HEK293 (cell line): ENCODE results near the gene KRT13.

Experiments
- CTCF ChIA-PET: fragments of 350-600 bp; formaldehyde crosslinking; extraction: SDS; loops from one replicate; lab custom pipeline; 2021; ENCODE audit warnings: antibody characterized with exemption; lab: Yijun Ruan, JAX
- POLR2A ChIA-PET: fragments of 300-600 bp; formaldehyde crosslinking; extraction: SDS; loops from one replicate; lab custom pipeline; 2020; ENCODE audit warnings: antibody characterized with exemption, inconsistent platforms; lab: Yijun Ruan, JAX
- H3K27ac ChIP-seq: fragments of 200-500 bp; sonication (Bioruptor generic); 2 replicates; pipeline ENCODE4 v1.5.1; 2014; ENCODE audit warnings: low read depth, low read length, control low read depth, inconsistent platforms; ENCODE audit errors: extremely low read depth
- H3K36me3 ChIP-seq, 2 experiments: fragments of 200-500 bp in 1 of 2; sonication (Bioruptor generic) in 1 of 2; 1 replicate in 1 of 2; 2 replicates in 1 of 2; pipeline ENCODE4 v1.5.1; 2014 to 2017; ENCODE audit warnings: inconsistent platforms in 2 of 2, low read length in 2 of 2; ENCODE audit not compliant: control insufficient read depth in 2 of 2, insufficient read depth in 1 of 2
- H3K4me1 ChIP-seq: fragments of 200-500 bp; sonication (Bioruptor generic); 2 replicates; pipeline ENCODE4 v1.5.1; 2014; ENCODE audit warnings: mild to moderate bottlenecking, low read length, inconsistent platforms; ENCODE audit not compliant: control insufficient read depth, insufficient read depth
- H3K4me3 ChIP-seq: 2 replicates; pipeline ENCODE4 v1.5.1; 2011; ENCODE audit warnings: low read depth, mild to moderate bottlenecking, control low read depth, low read length, moderate library complexity
- H3K9me3 ChIP-seq: fragments of 200-500 bp; sonication (Bioruptor generic); 2 replicates; pipeline ENCODE4 v1.5.1; 2014; ENCODE audit warnings: low read depth, low read length, inconsistent platforms; ENCODE audit not compliant: control insufficient read depth, insufficient read depth
- GLI2 ChIP-seq: fragments of 450-650 bp; formaldehyde crosslinking; IDR thresholded peaks from 2 replicates; pipeline ENCODE4; 2017; ENCODE audit warnings: missing biosample characterization, missing genetic modification characterization, low read depth, borderline replicate concordance
- GLIS2 ChIP-seq: fragments of 450-650 bp; formaldehyde crosslinking; IDR thresholded peaks from 2 replicates; pipeline ENCODE4 v1.5.1; 2016; ENCODE audit warnings: missing biosample characterization, missing genetic modification characterization
- KLF17 ChIP-seq: fragments of 450-650 bp; formaldehyde crosslinking; IDR thresholded peaks from 2 replicates; pipeline ENCODE4 v1.5.1; 2016; ENCODE audit warnings: missing biosample characterization, missing genetic modification characterization
- PRDM10 ChIP-seq: fragments of 450-650 bp; formaldehyde crosslinking; IDR thresholded peaks from 2 replicates; pipeline ENCODE4 v1.5.1; 2016; ENCODE audit warnings: missing biosample characterization, missing genetic modification characterization
- RBAK ChIP-seq: fragments of 450-650 bp; formaldehyde crosslinking; IDR thresholded peaks from 2 replicates; pipeline ENCODE4 v1.5.1; 2016; ENCODE audit warnings: missing biosample characterization, missing genetic modification characterization
- ZNF18 ChIP-seq: fragments of 450-650 bp; formaldehyde crosslinking; IDR thresholded peaks from 2 replicates; pipeline ENCODE4 v1.5.1; 2016; ENCODE audit warnings: missing biosample characterization, missing genetic modification characterization
- ZNF202 ChIP-seq: fragments of 450-650 bp; formaldehyde crosslinking; IDR thresholded peaks from 2 replicates; pipeline ENCODE4 v1.5.1; 2016; ENCODE audit warnings: missing biosample characterization, missing genetic modification characterization, borderline replicate concordance
- ZNF518A ChIP-seq: fragments of 450-650 bp; formaldehyde crosslinking; conservative IDR thresholded peaks from 2 replicates; pipeline ENCODE4 v1.5.1; 2016; ENCODE audit warnings: low read depth, missing biosample characterization, missing genetic modification characterization
- ZNF677 ChIP-seq: fragments of 450-650 bp; IDR thresholded peaks from 2 replicates; pipeline ENCODE4 v1.5.0; 2018; ENCODE audit warnings: missing biosample characterization, mild to moderate bottlenecking, missing genetic modification characterization, moderate library complexity
- ZNF830 ChIP-seq: fragments of 450-650 bp; IDR thresholded peaks from 2 replicates; pipeline ENCODE4 v1.5.0; 2018; ENCODE audit warnings: missing biosample characterization, missing genetic modification characterization, low read depth, mild to moderate bottlenecking, moderate library complexity

Gene KRT13

GRCh38 chr17:41537614-41537954 lies 32.2 kb upstream of the KRT13 start:
- H3K4me1 ChIP-seq, result no peaks in the 10 kb centered on the region
- CTCF ChIA-PET, result interaction anchor here (0.6 to 9.3 kb wide), 3 partner anchors 12 to 112 kb away, joined by 3 to 113 read pairs (median 4); no protein-coding TSS in a partner anchor
- TF ChIP-seq RBAK (tag by site-specific recombination) (no peak), ZNF202 (tag by site-specific recombination) (no peak), ZNF830 (tag by site-specific recombination) (no peak), PRDM10 (0 out of 2 replicates have a peak, but pooled peaks have one; percentile 31)
- no peaks in the 10 kb centered on the region for H3K9me3 ChIP-seq
- H3K27ac ChIP-seq, result no peak overlapping the region
- POLR2A ChIA-PET, result no interaction called here
- H3K36me3 ChIP-seq, result no peaks in the 10 kb centered on the region
- H3K4me3 ChIP-seq, result no peak overlapping the region

GRCh38 chr17:41536741-41537613 lies 31.6 kb upstream of the KRT13 start:
- H3K4me1 ChIP-seq, result no peaks in the 10 kb centered on the region
- no peaks in the 10 kb centered on the region for H3K36me3 ChIP-seq
- CTCF ChIA-PET, result interaction anchor here (0.6 to 9.3 kb wide), 5 partner anchors 10 to 126 kb away, joined by 3 to 113 read pairs (median 3); no protein-coding TSS in a partner anchor
- no peak for TF ChIP-seq KLF17 (tag by site-specific recombination)
- TF ChIP-seq GLIS2 (tag by site-specific recombination), result no peak
- TF ChIP-seq GLI2, result no peak
- no peak for TF ChIP-seq ZNF518A (tag by site-specific recombination)
- no peak for TF ChIP-seq ZNF677
- TF ChIP-seq ZNF18 (tag by site-specific recombination), result no peak
- POLR2A ChIA-PET, result interaction anchor here (1.0 to 1.7 kb wide), 2 partner anchors 9 to 152 kb away, joined by 3 to 6 read pairs; partner anchors contain the start of genes EIF1 and KRT19
- H3K4me3 ChIP-seq, result no peak overlapping the region
- no peak overlapping the region for H3K27ac ChIP-seq
- H3K9me3 ChIP-seq, result no peaks in the 10 kb centered on the region
